CD4-positive, CD25-positive, alpha-beta regulatory T cell (primary cell): ENCODE results near the gene OPCML. TPM values are rescaled to one million over a fixed set of nuclear protein-coding genes. Genes with fewer than 3 reads are reported as not detected.

Source experiments
- ATAC-seq, 2 donors: fragments of 150-1000 bp; cut with Tn5 transposase; one replicate each; pipeline ENCODE4 v1.10.0; 2021; ENCODE audit warnings: low read depth in 2 of 2, moderate number of reproducible peaks in 2 of 2, moderate library complexity in 1 of 2
- DNase-seq, 3 donors: peaks; one replicate each; pipeline versions ENCODE4 v3.0.0 to v3.0.0-alpha.2; 2012 to 2022; ENCODE audit warnings: mixed read lengths in 1 of 3
- H3K27ac ChIP-seq: one replicate; pipeline ENCODE4 v1.7.0; 2013; ENCODE audit warnings: mild to moderate bottlenecking, low read length; ENCODE audit not compliant: insufficient read depth, poor library complexity, severe bottlenecking
- H3K27me3 ChIP-seq: one replicate; pipeline ENCODE4 v1.7.0; 2013; ENCODE audit warnings: low read length; ENCODE audit not compliant: control insufficient read depth, insufficient read depth
- H3K36me3 ChIP-seq: one replicate; pipeline ENCODE4 v1.7.0; 2013; ENCODE audit warnings: mild to moderate bottlenecking, low read length, moderate library complexity; ENCODE audit not compliant: control insufficient read depth, insufficient read depth
- H3K4me1 ChIP-seq: 2 replicates; pipeline ENCODE4 v1.7.0; 2013; ENCODE audit warnings: mild to moderate bottlenecking, low read length; ENCODE audit not compliant: insufficient read depth, control insufficient read depth, poor library complexity, severe bottlenecking
- H3K4me3 ChIP-seq: one replicate; pipeline ENCODE4 v1.7.0; 2013; ENCODE audit warnings: low read depth, mild to moderate bottlenecking, low read length, moderate library complexity
- H3K9me3 ChIP-seq, 2 experiments: 1 replicate in 1 of 2; 2 replicates in 1 of 2; pipeline ENCODE4 v1.7.0; 2013; ENCODE audit warnings: low read length in 2 of 2, mild to moderate bottlenecking in 1 of 2, moderate library complexity in 1 of 2; ENCODE audit not compliant: control insufficient read depth in 2 of 2
- H3K27ac Mint-ChIP-seq, 3 donors: one replicate each; pipeline ENCODE4 v1.8.0; 2020 to 2022; ENCODE audit warnings: mild to moderate bottlenecking in 3 of 3, mixed read lengths in 3 of 3, moderate library complexity in 2 of 3
- H3K27me3 Mint-ChIP-seq: one replicate; pipeline ENCODE4 v1.8.0; 2022; ENCODE audit warnings: mild to moderate bottlenecking, mixed read lengths
- H3K36me3 Mint-ChIP-seq: one replicate; pipeline ENCODE4 v1.8.0; 2020; ENCODE audit warnings: mixed read lengths
- H3K4me1 Mint-ChIP-seq, 4 donors: one replicate each; pipeline ENCODE4 v1.8.0; 2020 to 2022; ENCODE audit warnings: mixed read lengths in 4 of 4, mild to moderate bottlenecking in 1 of 4
- H3K4me3 Mint-ChIP-seq, 4 donors: one replicate each; pipeline ENCODE4 v1.8.0; 2020 to 2022; ENCODE audit warnings: mild to moderate bottlenecking in 4 of 4, mixed read lengths in 4 of 4, moderate library complexity in 3 of 4
- H3K9me3 Mint-ChIP-seq, 7 donors: one replicate each; pipeline ENCODE4 v1.8.0; 2020 to 2022; ENCODE audit warnings: mixed read lengths in 7 of 7, mild to moderate bottlenecking in 3 of 7, moderate library complexity in 2 of 7
- polyA plus RNA-seq, 4 donors: library from polyadenylated mRNA; unstranded; fragments of 300-500 nt; fragmentation: Illumina TruSeq; gene quantifications; one replicate each; pipeline ENCODE4 v1.2.3, GENCODE V29; 2021
- total RNA-seq: library from RNA; stranded (reverse); gene quantifications from one replicate; pipeline ENCODE4 v1.2.3, GENCODE V29; 2022

OPCML gene
- total and polyA plus RNA-seq, 5 donors from 2014 or later, result not detected

- no peak overlapping the region for H3K4me3 Mint-ChIP-seq
- no peaks in the 10 kb centered on the region for H3K36me3 Mint-ChIP-seq
- H3K27me3 ChIP-seq, result no peaks in the 10 kb centered on the region
- H3K9me3 ChIP-seq, result no peaks in the 10 kb centered on the region
- H3K36me3 ChIP-seq, result no peaks in the 10 kb centered on the region
- peaks cover 0 to 6% (median 2%) of the 10 kb centered on the region in 7 donors for H3K9me3 Mint-ChIP-seq
- no peak overlapping the region for H3K27ac ChIP-seq
- no peaks in the 10 kb centered on the region for H3K27me3 Mint-ChIP-seq
- H3K4me1 ChIP-seq, result no peaks in the 10 kb centered on the region
- ATAC-seq, result no peak
- no peaks in the 10 kb centered on the region for H3K4me1 Mint-ChIP-seq
- no peak for DNase-seq
- no peak overlapping the region for H3K4me3 ChIP-seq
- H3K27ac Mint-ChIP-seq, result no peak overlapping the region
Measured at GRCh38 chr11:132910011-132910760, 622.1 kb downstream of the OPCML start.

GRCh38 chr11:132909021-132909606 lies 623.2 kb downstream of the OPCML start:
- DNase-seq, result no peak
- Mint-ChIP-seq H3K27me3 (no peaks in the 10 kb centered on the region), H3K4me3 (no peak overlapping the region), H3K9me3 (peaks cover 0 to 6% (median 2%) of the 10 kb centered on the region in 7 donors), H3K4me1 (no peaks in the 10 kb centered on the region), H3K27ac (no peak overlapping the region), H3K36me3 (no peaks in the 10 kb centered on the region)
- no peak for ATAC-seq
- Histone ChIP-seq H3K27ac (no peak overlapping the region), H3K36me3 (no peaks in the 10 kb centered on the region), H3K27me3 (no peaks in the 10 kb centered on the region), H3K4me3 (no peak overlapping the region), H3K9me3 (no peaks in the 10 kb centered on the region), H3K4me1 (no peaks in the 10 kb centered on the region)

GRCh38 chr11:132908414-132908810 lies 623.9 kb downstream of the OPCML start:
- no peaks in the 10 kb centered on the region for H3K9me3 ChIP-seq
- no peak for ATAC-seq
- H3K4me1 ChIP-seq, result no peaks in the 10 kb centered on the region
- H3K36me3 ChIP-seq, result no peaks in the 10 kb centered on the region
- Mint-ChIP-seq H3K4me1 (no peaks in the 10 kb centered on the region), H3K27me3 (no peaks in the 10 kb centered on the region), H3K9me3 (peaks cover 0 to 6% (median 2%) of the 10 kb centered on the region in 7 donors), H3K36me3 (no peaks in the 10 kb centered on the region), H3K27ac (no peak overlapping the region), H3K4me3 (no peak overlapping the region)
- no peak overlapping the region for H3K27ac ChIP-seq
- no peak overlapping the region for H3K4me3 ChIP-seq
- DNase-seq, result no peak
- H3K27me3 ChIP-seq, result no peaks in the 10 kb centered on the region

- DNase-seq, result no peak
- H3K4me1 Mint-ChIP-seq, result no peaks in the 10 kb centered on the region
- no peaks in the 10 kb centered on the region for H3K27me3 ChIP-seq
- no peaks in the 10 kb centered on the region for H3K27me3 Mint-ChIP-seq
- H3K36me3 ChIP-seq, result no peaks in the 10 kb centered on the region
- H3K4me3 Mint-ChIP-seq, result peak overlapping the region in 1 of 4 donors; percentile 51
- H3K9me3 ChIP-seq, result no peaks in the 10 kb centered on the region
- no peak overlapping the region for H3K4me3 ChIP-seq
- H3K4me1 ChIP-seq, result no peaks in the 10 kb centered on the region
- peaks cover 2 to 6% (median 3%) of the 10 kb centered on the region in 7 donors for H3K9me3 Mint-ChIP-seq
- H3K36me3 Mint-ChIP-seq, result no peaks in the 10 kb centered on the region
- no peak for ATAC-seq
- no peak overlapping the region for H3K27ac ChIP-seq
- H3K27ac Mint-ChIP-seq, result no peak overlapping the region
Measured at GRCh38 chr11:132907651-132908413, 624.5 kb downstream of the OPCML start.

- Mint-ChIP-seq H3K4me1 (no peaks in the 10 kb centered on the region), H3K27me3 (no peaks in the 10 kb centered on the region), H3K9me3 (peaks cover 2 to 4% (median 4%) of the 10 kb centered on the region in 7 donors), H3K4me3 (no peak overlapping the region), H3K27ac (no peak overlapping the region), H3K36me3 (no peaks in the 10 kb centered on the region)
- H3K4me1 ChIP-seq, result no peaks in the 10 kb centered on the region
- H3K9me3 ChIP-seq, result no peaks in the 10 kb centered on the region
- no peaks in the 10 kb centered on the region for H3K36me3 ChIP-seq
- no peaks in the 10 kb centered on the region for H3K27me3 ChIP-seq
- H3K4me3 ChIP-seq, result no peak overlapping the region
- DNase-seq (no peak), ATAC-seq (no peak)
- H3K27ac ChIP-seq, result no peak overlapping the region
Measured at GRCh38 chr11:132904607-132905006, 627.7 kb downstream of the OPCML start.

DNA sequence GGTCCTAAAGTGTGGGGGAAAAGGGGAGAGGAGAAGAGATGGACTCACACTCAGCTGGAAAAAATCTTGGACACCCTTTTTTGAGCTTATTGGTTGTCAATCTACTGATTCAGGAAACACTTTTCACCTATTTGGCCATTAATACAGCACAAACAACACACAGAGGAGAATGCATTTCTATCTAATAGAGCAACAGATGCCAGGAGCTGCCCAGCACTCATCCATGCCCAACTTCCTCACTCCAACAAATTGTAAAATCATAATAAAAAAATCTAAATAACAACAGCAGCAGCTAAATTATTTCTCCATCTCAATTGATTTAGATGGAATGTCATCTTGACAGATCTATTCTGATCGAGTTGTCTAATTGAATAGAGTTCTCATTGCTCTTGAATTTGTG lies 628.2 kb downstream of the OPCML start:
- no peaks in the 10 kb centered on the region for H3K4me1 Mint-ChIP-seq
- H3K27ac Mint-ChIP-seq, result no peak overlapping the region
- no peak overlapping the region for H3K4me3 Mint-ChIP-seq
- peaks cover 2 to 5% (median 4%) of the 10 kb centered on the region in 7 donors for H3K9me3 Mint-ChIP-seq
- H3K36me3 ChIP-seq, result no peaks in the 10 kb centered on the region
- ATAC-seq, result no peak
- no peak overlapping the region for H3K27ac ChIP-seq
- H3K27me3 Mint-ChIP-seq, result no peaks in the 10 kb centered on the region
- H3K36me3 Mint-ChIP-seq, result no peaks in the 10 kb centered on the region
- H3K27me3 ChIP-seq, result no peaks in the 10 kb centered on the region
- no peaks in the 10 kb centered on the region for H3K9me3 ChIP-seq
- H3K4me1 ChIP-seq, result no peaks in the 10 kb centered on the region
- no peak overlapping the region for H3K4me3 ChIP-seq
- DNase-seq, result no peak

DNA sequence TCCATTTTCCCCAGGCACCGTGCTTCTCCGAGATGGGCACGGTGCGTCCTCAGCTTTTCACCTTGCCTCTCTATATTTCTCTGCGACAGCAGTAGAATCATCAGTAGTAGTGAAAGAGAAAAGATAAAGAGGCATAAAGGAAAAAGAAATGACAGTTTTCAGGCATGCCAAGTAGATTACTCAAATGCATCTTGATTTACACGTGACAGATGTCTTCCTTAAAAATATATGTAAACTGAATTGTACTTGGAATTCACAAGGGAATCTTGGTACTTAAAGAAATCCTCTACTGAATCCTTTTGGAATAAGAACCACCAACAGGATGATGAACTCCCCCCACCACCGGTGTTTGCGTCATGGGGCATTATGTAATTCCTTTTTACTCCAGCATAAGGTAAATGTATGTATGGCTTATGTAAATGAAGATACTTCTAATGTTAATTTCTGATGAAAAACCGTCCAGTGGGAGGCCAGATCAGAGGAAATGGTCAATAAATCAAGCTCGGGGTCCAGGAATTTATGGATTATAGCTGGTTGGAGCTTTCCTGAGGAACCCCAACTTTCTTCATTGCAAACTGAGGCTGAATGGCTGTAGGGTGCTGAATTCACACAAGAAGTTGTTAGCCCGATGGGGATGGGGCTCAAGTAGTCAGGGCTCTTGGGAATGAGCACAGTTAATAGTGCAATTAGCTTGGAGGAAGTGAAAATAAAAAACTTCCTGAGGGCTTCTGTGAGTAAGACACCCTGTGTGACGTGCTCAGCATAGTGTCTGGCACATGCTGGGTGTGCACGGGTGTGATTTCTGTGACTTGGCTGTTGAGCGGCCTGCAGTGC lies 630.4 kb downstream of the OPCML start:
- Histone ChIP-seq H3K4me1 (no peaks in the 10 kb centered on the region), H3K4me3 (no peak overlapping the region), H3K27me3 (no peaks in the 10 kb centered on the region), H3K27ac (no peak overlapping the region), H3K36me3 (no peaks in the 10 kb centered on the region), H3K9me3 (no peaks in the 10 kb centered on the region)
- Mint-ChIP-seq H3K36me3 (no peaks in the 10 kb centered on the region), H3K9me3 (peaks cover 0 to 7% (median 3%) of the 10 kb centered on the region in 7 donors), H3K27me3 (no peaks in the 10 kb centered on the region), H3K27ac (no peak overlapping the region), H3K4me1 (no peaks in the 10 kb centered on the region), H3K4me3 (no peak overlapping the region)
- DNase-seq (no peak), ATAC-seq (no peak)
